Tibial nerve (tissue), 3 donors: Measurements from ENCODE around the gene NTSR1.

Experiments used
- POLR2A ChIP-seq, 2 donors: fragments of 450-650 bp; IDR thresholded peaks; one replicate each; pipeline ENCODE4 v1.6.1; 2017; ENCODE audit warnings: antibody characterized with exemption in 2 of 2, mild to moderate bottlenecking in 2 of 2, moderate library complexity in 2 of 2
- TF ChIP-seq, protein P1 (sequence below), 5 experiments: fragments of 200-600 bp in 3 of 5; fragments of 450-650 bp in 2 of 5; sonication (generic) in 3 of 5; IDR thresholded peaks; one replicate each; pipeline ENCODE4 v1.5.1; 2016 to 2019; ENCODE audit warnings: antibody characterized with exemption in 5 of 5, mild to moderate bottlenecking in 3 of 5, moderate library complexity in 2 of 5

- TF ChIP-seq, protein P1, sequence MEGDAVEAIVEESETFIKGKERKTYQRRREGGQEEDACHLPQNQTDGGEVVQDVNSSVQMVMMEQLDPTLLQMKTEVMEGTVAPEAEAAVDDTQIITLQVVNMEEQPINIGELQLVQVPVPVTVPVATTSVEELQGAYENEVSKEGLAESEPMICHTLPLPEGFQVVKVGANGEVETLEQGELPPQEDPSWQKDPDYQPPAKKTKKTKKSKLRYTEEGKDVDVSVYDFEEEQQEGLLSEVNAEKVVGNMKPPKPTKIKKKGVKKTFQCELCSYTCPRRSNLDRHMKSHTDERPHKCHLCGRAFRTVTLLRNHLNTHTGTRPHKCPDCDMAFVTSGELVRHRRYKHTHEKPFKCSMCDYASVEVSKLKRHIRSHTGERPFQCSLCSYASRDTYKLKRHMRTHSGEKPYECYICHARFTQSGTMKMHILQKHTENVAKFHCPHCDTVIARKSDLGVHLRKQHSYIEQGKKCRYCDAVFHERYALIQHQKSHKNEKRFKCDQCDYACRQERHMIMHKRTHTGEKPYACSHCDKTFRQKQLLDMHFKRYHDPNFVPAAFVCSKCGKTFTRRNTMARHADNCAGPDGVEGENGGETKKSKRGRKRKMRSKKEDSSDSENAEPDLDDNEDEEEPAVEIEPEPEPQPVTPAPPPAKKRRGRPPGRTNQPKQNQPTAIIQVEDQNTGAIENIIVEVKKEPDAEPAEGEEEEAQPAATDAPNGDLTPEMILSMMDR (IDR thresholded peaks at IDR 0.05) = no peak
- no peak for TF ChIP-seq POLR2A (IDR thresholded peaks at IDR 0.05)
Measured at GRCh38 chr20:62807444-62808210, 99.0 kb downstream of the NTSR1 start.
